Lung (tissue), 12 donors: Measurements from ENCODE around the gene CIBAR2. TPM values are rescaled to one million over a fixed set of nuclear protein-coding genes. Genes with fewer than 3 reads are reported as not detected.

Experiments used
- ATAC-seq: fragments of 200-7000 bp; cut with Tn5 transposase; one replicate; pipeline ENCODE4 v1.9.1; 2020; ENCODE audit warnings: moderate number of reproducible peaks; ENCODE audit not compliant: insufficient read depth, low FRiP score
- DNase-seq, 3 donors: peaks; one replicate each; pipeline ENCODE4 v3.0.0-alpha.2; 2013 to 2017
- H3K27ac ChIP-seq, 2 donors: one replicate each; pipeline ENCODE4 v1.5.1; 2013; ENCODE audit warnings: mild to moderate bottlenecking in 2 of 2, moderate library complexity in 2 of 2, control low read depth in 1 of 2, inconsistent platforms in 1 of 2, low read depth in 1 of 2, low read length in 1 of 2
- H3K27me3 ChIP-seq, 3 donors: one replicate each; pipeline ENCODE4 v1.5.1; 2013; ENCODE audit warnings: low read length in 2 of 3; ENCODE audit not compliant: control insufficient read depth in 3 of 3, insufficient read depth in 3 of 3
- H3K36me3 ChIP-seq, 4 donors: one replicate each; pipeline ENCODE4 v1.5.1; 2013; ENCODE audit warnings: low read length in 4 of 4, mild to moderate bottlenecking in 1 of 4, moderate library complexity in 1 of 4; ENCODE audit not compliant: control insufficient read depth in 4 of 4, insufficient read depth in 4 of 4
- H3K4me1 ChIP-seq, 5 donors: one replicate each; pipeline ENCODE4 v1.5.1; 2013; ENCODE audit warnings: low read length in 5 of 5, mild to moderate bottlenecking in 2 of 5, moderate library complexity in 1 of 5; ENCODE audit not compliant: control insufficient read depth in 5 of 5, insufficient read depth in 5 of 5
- H3K4me3 ChIP-seq: one replicate; pipeline ENCODE4 v1.5.1; 2013; ENCODE audit warnings: mild to moderate bottlenecking, control low read depth, moderate library complexity
- H3K9ac ChIP-seq, 2 donors: one replicate each; pipeline ENCODE4 v1.5.1; 2013; ENCODE audit warnings: low read length in 2 of 2, control low read depth in 1 of 2; ENCODE audit not compliant: insufficient read depth in 1 of 2
- H3K9me3 ChIP-seq, 4 donors: one replicate each; pipeline ENCODE4 v1.5.1; 2013; ENCODE audit warnings: low read length in 3 of 4, mild to moderate bottlenecking in 1 of 4, moderate library complexity in 1 of 4; ENCODE audit not compliant: control insufficient read depth in 4 of 4, insufficient read depth in 3 of 4
- CTCF ChIP-seq: IDR thresholded peaks from 2 replicates; pipeline ENCODE4 v1.5.1; 2012; ENCODE audit warnings: mild to moderate bottlenecking; ENCODE audit errors: control extremely low read depth, extremely low read depth
- WGBS, 2 donors: extraction: QIAGEN DNeasy Blood & Tissue Kit; methylation state at CpG; one replicate each; pipeline ENCODE4 v1.1.7; 2013; 5-methylcytosine and 5-hydroxymethylcytosine counted together
- polyA plus RNA-seq, 2 donors: library from polyadenylated mRNA; stranded (reverse); fragments of 200-250 nt; gene quantifications; one replicate each; pipeline ENCODE4 v1.2.1, GENCODE V29; 2013
- total RNA-seq, 2 donors: library from RNA; depleted of rRNA in 1 of 2; stranded (reverse); fragments of >200 nt in 1 of 2; gene quantifications; one replicate each; pipeline ENCODE4 v1.2.1, GENCODE V29; 2014 to 2021
- donor health status: control.
- donor health status: control.
- donor health status: Bipolar disorder and iron deficiency.
- donor health status: healthy.
- donor health status: DM: yes; HTN: yes; CAD: no.

CIBAR2 gene
- total and polyA plus RNA-seq, 4 donors, result 11.8 to 49.0 (median 18.9) TPM

GRCh38 chr16:85142129-85142513, 29.8 kb upstream of the CIBAR2 start:
- Histone ChIP-seq H3K27me3 (no peaks in the 10 kb centered on the region), H3K4me1 (peaks cover 0 to 32% (median 17%) of the 10 kb centered on the region in 5 donors), H3K36me3 (no peaks in the 10 kb centered on the region), H3K27ac (no peak overlapping the region), H3K4me3 (no peak overlapping the region), H3K9ac (no peak overlapping the region), H3K9me3 (no peaks in the 10 kb centered on the region)
- TF ChIP-seq CTCF, result no peak
- WGBS, 2 donors, result 94 to 95% methylated on average over 7 of the region's 7 CpGs
- no peak for DNase-seq
- ATAC-seq, result no peak

DNA sequence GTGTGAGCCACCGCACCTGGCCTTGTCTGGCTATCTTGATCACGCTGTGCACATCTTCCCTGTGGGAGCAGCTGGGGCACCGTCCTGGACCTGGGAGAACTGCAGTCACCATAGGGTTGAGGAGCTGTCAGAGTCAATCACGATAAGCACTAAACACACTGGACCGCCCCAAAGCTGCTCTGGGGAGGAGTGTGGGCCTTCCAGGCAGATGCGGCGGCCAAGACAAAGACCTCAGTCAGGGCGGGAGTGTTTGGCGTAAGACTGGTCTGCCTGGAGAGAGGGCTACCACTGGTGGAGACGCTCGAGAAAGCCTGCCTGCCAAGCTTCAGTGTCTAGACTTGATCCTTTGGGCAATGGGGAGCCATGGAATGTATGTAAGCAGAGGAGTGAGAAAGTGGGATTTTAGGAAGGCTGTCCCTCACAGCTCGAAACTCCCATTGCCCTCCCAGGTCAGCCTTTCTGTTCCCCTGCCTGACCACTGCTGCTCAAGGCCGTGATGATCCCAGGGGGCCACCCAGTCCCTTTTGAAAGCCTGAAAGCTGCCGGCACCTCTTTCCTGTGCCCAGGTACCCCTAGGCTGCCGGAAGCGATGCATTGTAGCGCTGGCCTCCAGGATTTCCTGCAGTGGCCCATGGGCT, 29.3 kb upstream of the CIBAR2 start:
- ATAC-seq, result no peak

DNA sequence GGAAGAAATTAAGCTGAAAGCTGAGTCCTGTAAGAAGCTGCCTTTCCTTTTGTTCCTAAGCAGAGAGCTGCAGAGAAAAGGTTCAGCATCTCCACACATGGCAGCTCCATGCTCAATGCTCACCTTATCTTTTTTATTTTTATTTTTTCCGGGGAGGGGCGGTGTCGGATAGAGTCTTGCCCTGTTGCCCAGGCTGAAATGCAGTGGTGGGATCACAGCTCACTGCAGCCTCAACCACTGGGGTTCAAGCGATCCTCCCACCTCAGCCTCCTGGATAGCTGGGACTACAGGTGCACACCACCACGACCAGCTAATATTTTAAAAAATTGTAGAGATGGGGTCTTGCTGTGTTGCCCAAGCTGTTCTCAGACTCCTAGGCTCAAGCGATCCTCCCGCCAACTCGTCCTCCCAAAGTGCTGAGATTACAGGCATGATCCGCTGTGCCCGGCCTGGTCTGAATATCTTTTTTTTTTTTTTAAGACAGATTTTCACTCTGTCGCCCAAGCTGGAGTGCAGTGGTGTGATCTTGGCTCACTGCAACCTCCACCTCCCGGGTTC, 28.3 kb upstream of the CIBAR2 start:
- 94 to 96% methylated on average over 12 of the region's 12 CpGs for WGBS, 2 donors
- Histone ChIP-seq H3K4me1 (peaks cover 0 to 38% (median 21%) of the 10 kb centered on the region in 5 donors), H3K36me3 (no peaks in the 10 kb centered on the region), H3K9ac (no peak overlapping the region), H3K4me3 (no peak overlapping the region), H3K9me3 (no peaks in the 10 kb centered on the region), H3K27ac (no peak overlapping the region), H3K27me3 (no peaks in the 10 kb centered on the region)
- DNase-seq (no peak), ATAC-seq (no peak)
- no peak for TF ChIP-seq CTCF

More for the DNA sequence above, 29.3 kb upstream of the CIBAR2 start:
- TF ChIP-seq CTCF, result no peak
- H3K27me3 ChIP-seq, result no peaks in the 10 kb centered on the region
- no peak overlapping the region for H3K27ac ChIP-seq
- no peak overlapping the region for H3K4me3 ChIP-seq
- H3K9ac ChIP-seq, result no peak overlapping the region
- no peaks in the 10 kb centered on the region for H3K36me3 ChIP-seq
- H3K9me3 ChIP-seq, result no peaks in the 10 kb centered on the region
- DNase-seq, result peak in 2 of 3 donors; percentile 49 to 65
- peaks cover 0 to 32% (median 18%) of the 10 kb centered on the region in 5 donors for H3K4me1 ChIP-seq
- 88 to 92% methylated on average over 17 of the region's 17 CpGs for WGBS, 2 donors
